Stimulated activated CD8-positive, alpha-beta memory T cell treated with anti-CD3 and anti-CD28 coated beads, Interleukin-15, amount 100 ng/mL, for 24 hours (primary cell): Measurements from ENCODE around the gene SHOX.
"Not testable (repeated sequence)": the region's sequence is repeated elsewhere in the genome, so short reads cannot be mapped to it uniquely, and the experiment has no call there.

Experiments used
- DNase-seq: peaks from one replicate; pipeline ENCODE4 v3.0.0-alpha.2; 2020; ENCODE audit warnings: low read depth

SHOX gene

GRCh38 chrX:637660-638481 is 7.3 kb downstream of the SHOX start:
- DNase-seq: no peak

DNA sequence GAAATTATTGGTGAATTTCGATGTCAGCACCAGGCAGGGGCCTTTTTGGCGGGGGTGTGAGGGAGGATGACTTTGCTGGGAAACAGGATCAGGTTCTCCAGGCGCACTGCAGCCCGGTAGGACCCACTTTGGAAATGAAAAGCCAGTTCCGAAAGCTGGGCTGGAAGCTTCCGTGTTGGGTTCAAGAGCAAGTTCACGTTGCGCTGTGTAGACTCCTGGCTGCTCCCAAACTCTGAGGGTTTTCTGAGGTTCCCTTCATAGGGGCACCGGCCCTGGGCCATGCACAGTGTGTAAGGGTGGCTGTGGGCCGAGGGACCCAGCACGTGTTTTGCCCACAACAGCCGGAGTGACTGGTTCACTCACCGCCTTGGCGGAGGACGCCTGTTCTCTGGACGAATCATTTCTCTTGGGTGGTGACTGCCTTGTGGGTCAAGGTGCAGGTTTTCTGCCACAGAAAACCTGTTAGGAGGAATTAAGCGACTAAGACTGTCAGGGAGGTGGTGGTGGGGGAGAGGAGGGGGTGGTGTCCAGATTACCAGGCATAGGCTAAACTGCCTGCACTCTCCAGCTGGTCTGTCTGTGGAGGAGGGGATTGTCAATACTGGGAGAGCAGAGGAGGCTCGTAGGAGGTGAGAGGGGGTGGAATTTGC is 8.0 kb downstream of the SHOX start:
- no peak for DNase-seq

GRCh38 chrX:639151-639550 is 8.6 kb downstream of the SHOX start:
- DNase-seq: no peak

- no peak for DNase-seq
Measured at GRCh38 chrX:640641-641040, 10.1 kb downstream of the SHOX start.

- no peak for DNase-seq
Measured at GRCh38 chrX:641671-642435, 11.3 kb downstream of the SHOX start.

- no peak for DNase-seq
Measured at GRCh38 chrX:642436-643240, 12.0 kb downstream of the SHOX start.

GRCh38 chrX:643241-643595 is 12.6 kb downstream of the SHOX start:
- no peak for DNase-seq

DNA sequence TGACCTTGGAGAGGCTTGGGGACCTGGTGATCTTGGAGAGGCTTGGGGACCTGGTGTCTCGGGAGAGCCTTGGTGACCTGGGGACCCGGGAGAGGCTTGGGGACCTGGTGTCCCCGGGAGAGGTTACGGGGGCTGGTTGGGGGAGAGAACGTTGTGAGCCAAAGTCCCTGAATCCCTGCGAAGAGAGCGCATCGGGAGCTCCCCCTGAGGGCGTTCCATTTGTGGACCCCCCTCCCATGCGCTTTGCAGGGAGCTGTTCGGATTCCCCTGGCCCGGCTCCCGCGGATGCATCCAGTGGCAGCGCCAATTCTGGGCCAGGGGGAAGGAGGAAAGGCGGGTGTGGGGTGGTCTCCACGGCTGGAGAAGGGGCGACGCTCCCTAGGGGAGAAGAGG is 13.3 kb downstream of the SHOX start:
- no peak for DNase-seq

DNA sequence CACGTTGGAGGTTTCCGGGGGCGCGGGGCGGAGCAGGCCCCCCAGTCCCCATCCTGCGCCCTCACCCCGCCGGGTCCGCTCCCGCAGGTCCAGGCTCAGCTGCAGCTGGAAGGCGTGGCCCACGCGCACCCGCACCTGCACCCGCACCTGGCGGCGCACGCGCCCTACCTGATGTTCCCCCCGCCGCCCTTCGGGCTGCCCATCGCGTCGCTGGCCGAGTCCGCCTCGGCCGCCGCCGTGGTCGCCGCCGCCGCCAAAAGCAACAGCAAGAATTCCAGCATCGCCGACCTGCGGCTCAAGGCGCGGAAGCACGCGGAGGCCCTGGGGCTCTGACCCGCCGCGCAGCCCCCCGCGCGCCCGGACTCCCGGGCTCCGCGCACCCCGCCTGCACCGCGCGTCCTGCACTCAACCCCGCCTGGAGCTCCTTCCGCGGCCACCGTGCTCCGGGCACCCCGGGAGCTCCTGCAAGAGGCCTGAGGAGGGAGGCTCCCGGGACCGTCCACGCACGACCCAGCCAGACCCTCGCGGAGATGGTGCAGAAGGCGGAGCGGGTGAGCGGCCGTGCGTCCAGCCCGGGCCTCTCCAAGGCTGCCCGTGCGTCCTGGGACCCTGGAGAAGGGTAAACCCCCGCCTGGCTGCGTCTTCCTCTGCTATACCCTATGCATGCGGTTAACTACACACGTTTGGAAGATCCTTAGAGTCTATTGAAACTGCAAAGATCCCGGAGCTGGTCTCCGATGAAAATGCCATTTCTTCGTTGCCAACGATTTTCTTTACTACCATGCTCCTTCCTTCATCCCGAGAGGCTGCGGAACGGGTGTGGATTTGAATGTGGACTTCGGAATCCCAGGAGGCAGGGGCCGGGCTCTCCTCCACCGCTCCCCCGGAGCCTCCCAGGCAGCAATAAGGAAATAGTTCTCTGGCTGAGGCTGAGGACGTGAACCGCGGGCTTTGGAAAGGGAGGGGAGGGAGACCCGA is 14.0 kb downstream of the SHOX start:
- no peak for DNase-seq

DNA sequence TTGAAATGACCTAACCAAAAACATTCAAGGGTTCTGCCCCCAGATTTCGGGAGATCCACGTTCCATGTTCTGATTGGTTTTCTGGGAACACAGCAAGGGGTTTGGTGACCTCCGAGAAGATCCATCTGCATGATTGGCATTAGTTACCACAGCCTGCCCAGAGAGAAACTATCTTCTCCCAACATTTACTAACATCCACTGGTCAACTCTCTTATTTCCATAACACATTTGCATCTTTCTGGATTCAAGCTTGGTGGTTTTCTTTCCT is 15.6 kb downstream of the SHOX start:
- DNase-seq: no peak

- no peak for DNase-seq
Measured at GRCh38 chrX:646796-647195, 16.2 kb downstream of the SHOX start.

DNA sequence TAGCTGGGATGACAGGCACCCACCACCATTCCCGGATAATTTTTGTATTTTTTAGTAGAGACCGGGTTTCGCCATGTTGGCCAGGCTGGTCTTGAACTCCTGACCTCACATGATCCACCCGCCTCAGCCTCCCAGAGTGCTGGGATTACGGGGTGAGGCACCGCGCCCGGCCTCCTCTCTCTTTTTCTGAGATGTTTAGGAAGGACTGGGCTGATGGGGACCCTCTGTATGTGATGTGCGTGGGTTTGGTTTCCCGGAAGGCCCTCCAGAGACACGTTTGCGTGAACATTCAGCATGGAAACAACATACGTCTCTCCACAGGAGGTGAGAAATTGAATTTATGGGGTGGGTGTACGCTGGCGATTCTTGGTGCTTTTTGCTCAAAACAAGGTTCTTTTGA is 18.6 kb downstream of the SHOX start:
- no peak for DNase-seq

DNA sequence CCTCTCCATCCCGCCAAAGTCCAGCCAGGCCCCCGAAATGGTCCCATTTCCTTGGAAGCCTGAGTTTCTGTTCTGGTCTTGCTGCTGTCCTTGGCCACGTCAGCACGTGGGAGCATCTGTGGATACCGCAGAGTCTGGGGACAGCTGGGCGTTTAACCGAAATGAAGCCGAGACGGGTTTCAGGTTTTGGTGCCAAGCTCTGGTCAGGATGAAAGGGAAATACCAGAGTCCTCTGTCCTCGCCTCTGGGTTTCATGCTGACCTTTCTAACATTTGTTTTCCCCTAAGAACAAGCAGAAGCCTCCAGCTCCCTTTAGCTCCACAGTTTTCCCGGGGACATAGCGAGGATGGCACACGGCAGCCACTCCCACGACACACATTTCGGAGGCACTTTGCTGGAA is 19.7 kb downstream of the SHOX start:
- DNase-seq: no peak

- DNase-seq: no peak
Measured at GRCh38 chrX:650811-651210, 20.2 kb downstream of the SHOX start.

DNA sequence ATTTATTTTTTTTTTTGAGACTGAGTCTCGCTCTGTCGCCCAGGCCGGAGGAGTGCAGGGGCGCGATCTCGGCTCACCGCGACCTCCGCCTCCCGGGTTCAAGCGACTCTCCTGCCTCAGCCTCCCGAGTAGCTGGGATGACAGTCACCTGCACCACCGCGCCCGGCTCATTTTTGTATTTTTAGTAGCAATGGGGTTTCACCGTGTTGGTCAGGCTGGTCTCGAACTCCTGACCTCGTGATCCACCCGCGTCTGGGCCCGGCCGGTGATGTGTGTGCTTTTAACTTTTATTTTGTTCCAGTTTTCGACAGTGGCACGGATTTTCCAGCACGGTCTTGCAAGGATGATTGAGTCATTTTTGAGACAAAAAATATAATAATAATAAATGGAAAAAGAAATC is 21.3 kb downstream of the SHOX start:
- not testable (repeated sequence) for DNase-seq

DNA sequence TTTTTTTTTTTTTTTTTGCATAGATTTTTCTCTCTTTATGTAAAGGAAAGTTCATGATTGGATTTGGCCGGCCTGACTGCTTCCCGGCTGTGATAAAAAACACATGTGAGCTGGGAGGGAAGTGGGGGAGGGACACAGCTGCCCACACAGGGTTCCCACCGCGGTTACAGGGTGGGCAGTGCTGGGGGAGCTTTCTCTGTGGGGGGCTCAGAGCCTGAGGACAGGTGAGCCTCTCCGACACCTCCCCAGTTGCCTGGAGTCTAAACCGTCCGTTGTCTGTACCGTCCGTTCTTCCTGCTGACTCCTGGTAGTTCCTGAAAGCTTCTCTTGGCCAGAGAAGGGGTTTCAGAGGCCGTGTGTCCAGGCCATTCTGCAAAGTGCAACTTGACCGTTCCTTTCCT is 21.8 kb downstream of the SHOX start:
- DNase-seq: no peak

DNA sequence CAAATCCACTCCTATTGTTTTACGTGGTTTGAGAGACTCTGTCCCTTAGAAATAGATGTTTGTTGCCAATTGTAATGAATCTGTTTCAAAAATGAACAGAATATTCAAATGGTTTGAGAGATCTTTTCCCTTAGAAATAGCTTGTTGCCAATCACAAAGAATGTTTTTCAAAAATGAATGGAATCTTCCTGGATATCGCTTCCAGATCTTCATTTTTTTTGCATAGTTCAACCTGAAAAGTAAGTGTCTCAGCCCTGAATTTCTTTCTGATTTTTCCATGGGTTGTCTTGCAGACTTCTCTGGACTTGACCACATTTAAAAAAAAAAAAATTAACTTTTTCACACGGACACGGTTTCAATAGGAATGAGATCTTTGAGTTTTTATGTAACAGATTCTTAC is 22.7 kb downstream of the SHOX start:
- no peak for DNase-seq

GRCh38 chrX:661154-661553 is 30.6 kb downstream of the SHOX start:
- no peak for DNase-seq

DNA sequence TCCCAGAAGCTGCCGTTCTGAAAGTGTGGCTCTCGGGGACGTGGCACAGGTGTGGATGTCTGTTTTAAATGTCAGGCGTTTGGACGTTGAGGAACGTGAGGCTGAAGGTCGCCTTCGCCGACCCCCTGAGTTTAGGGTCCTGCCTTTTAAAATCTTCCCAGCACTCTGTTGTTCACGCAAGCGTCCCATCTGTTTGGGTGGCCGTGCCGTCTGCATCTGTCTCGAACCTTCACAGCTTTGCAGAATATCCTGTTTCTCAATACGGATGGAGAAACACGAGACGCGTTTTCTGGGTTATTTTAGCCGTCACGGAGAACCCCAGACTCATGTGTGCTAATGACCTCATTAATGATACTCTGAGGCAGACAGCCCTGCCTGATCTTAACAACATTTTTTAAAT is 31.5 kb downstream of the SHOX start:
- no peak for DNase-seq

- DNase-seq: no peak
Measured at GRCh38 chrX:663841-664240, 33.2 kb downstream of the SHOX start.
